ENCODE results near the gene RNU5B-1.

DNA sequence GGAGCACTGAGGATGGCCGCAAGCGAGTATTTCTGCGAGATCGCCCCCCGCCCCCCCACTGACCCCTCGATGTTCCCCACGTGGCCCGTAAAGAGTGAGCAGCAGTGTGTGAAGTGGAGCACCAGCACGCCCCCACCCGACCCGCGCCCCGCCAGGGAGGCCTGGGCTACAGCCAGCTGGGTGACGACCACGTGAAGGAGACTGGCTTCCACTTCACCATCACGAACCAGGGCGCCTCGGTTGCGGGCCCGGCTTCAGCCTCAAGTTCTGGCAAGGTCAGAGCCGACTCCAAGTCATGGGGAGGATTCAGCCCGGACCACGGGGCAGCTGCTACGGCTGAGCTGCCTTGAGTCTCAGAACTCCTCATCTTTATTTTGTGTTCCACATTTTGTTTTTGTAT lies 2.4 kb upstream of the RNU5B-1 start:
- TF ChIP-seq CTCF (IDR thresholded peaks at IDR 0.05; ENCODE audit: insufficient read depth, low read length, poor library complexity, severe bottlenecking), result no peak
- TF ChIP-seq EZH2phosphoT487 (conservative IDR thresholded peaks at IDR 0.05; ENCODE audit: low read length), result no peak

Measured in SU-DHL-6 (cell line).